HG03558 (cell line): ENCODE results near the gene KRTAP29-1.

Experiments
- ATAC-seq: cut with Tn5 transposase; IDR thresholded peaks from one replicate; pipeline ENCODE4 v1.9.1; 2021; ENCODE audit warnings: moderate number of reproducible peaks; ENCODE audit not compliant: unreplicated experiment; ENCODE audit errors: extremely low read depth

KRTAP29-1 gene

GRCh38 chr17:41254861-41255260 lies 47.8 kb downstream of the KRTAP29-1 start:
- no peak for ATAC-seq
